ENCODE results near the gene PPA2.
"Not testable (repeated sequence)": the region's sequence is repeated elsewhere in the genome, so short reads cannot be mapped to it uniquely, and the experiment has no call there.

PPA2 gene

GRCh38 chr4:105473324-105474098, at the start of gene PPA2:
Gene PPA2 (minus strand): TSS chr4:105474062. CDS start chr4:105474050, 12 bp downstream.
- peak; percentile 64 for DNase-seq

- DNase-seq = no peak
These were observed 47.2 kb upstream of the PPA2 start for GRCh38 chr4:105520819-105521790.

GRCh38 chr4:105510245-105510644, 36.4 kb upstream of the PPA2 start:
- no peak for DNase-seq

GRCh38 chr4:105509714-105510113, 35.9 kb upstream of the PPA2 start:
- DNase-seq = no peak

- DNase-seq = no peak
These were observed 35.4 kb upstream of the PPA2 start for GRCh38 chr4:105509291-105509690.

GRCh38 chr4:105504744-105505143, 30.9 kb upstream of the PPA2 start:
- no peak for DNase-seq

- no peak for DNase-seq
These were observed 29.6 kb upstream of the PPA2 start for GRCh38 chr4:105503484-105503883.

GRCh38 chr4:105496899-105497298, 23.0 kb upstream of the PPA2 start:
- DNase-seq = no peak

- no peak for DNase-seq
These were observed 21.8 kb upstream of the PPA2 start for GRCh38 chr4:105495667-105496066.

- no peak for DNase-seq
These were observed 16.7 kb upstream of the PPA2 start for GRCh38 chr4:105490523-105490922.

- DNase-seq = no peak
These were observed 10.0 kb upstream of the PPA2 start for GRCh38 chr4:105483840-105484239.

GRCh38 chr4:105474099-105474518, 247 bp upstream of the PPA2 start:
- peak; percentile 82 for DNase-seq

- no peak for DNase-seq
These were observed 965 bp downstream of the PPA2 start for GRCh38 chr4:105472871-105473323.

GRCh38 chr4:105471566-105472176, 2.2 kb downstream of the PPA2 start:
- DNase-seq = peak; percentile 62

- DNase-seq = no peak
These were observed 3.1 kb downstream of the PPA2 start for GRCh38 chr4:105470766-105471165.

GRCh38 chr4:105469736-105470135, 4.1 kb downstream of the PPA2 start:
- no peak for DNase-seq

GRCh38 chr4:105466580-105466979, 7.3 kb downstream of the PPA2 start:
- no peak for DNase-seq

GRCh38 chr4:105464563-105464962, 9.3 kb downstream of the PPA2 start:
- not testable (repeated sequence) for DNase-seq

- no peak for DNase-seq
These were observed 11.3 kb downstream of the PPA2 start for GRCh38 chr4:105462576-105462975.

GRCh38 chr4:105461621-105462382, 12.1 kb downstream of the PPA2 start:
- DNase-seq = no peak

GRCh38 chr4:105461221-105461620, 12.6 kb downstream of the PPA2 start:
- DNase-seq = no peak

GRCh38 chr4:105460306-105460705, 13.6 kb downstream of the PPA2 start:
- no peak for DNase-seq
